PC-3 (cell line): Measurements from ENCODE around the gene DGUOK. TPM values are rescaled to one million over a fixed set of nuclear protein-coding genes. Genes with fewer than 3 reads are reported as not detected.

Experiments
- ATAC-seq: fragments of 200-7000 bp; cut with Tn5 transposase; 2 replicates; pipeline ENCODE4 v1.9.1; 2020; ENCODE audit warnings: mild to moderate bottlenecking, moderate library complexity
- BruUV-seq: library from RNA; stranded (reverse); fragments of 400-500 nt; replicated peaks from 2 replicates; lab custom pipeline; 2021; lab: Mats Ljungman, UMichigan
- CTCF ChIA-PET: fragments of 300-600 bp; sonication (Branson Sonifier 250); formaldehyde crosslinking; loops from one replicate; lab custom pipeline; 2022; ENCODE audit warnings: antibody characterized with exemption; lab: Charles Lee
- POLR2A ChIA-PET: fragments of 300-600 bp; sonication (Branson Sonifier 250); formaldehyde crosslinking; loops from one replicate; lab custom pipeline; 2022; ENCODE audit warnings: antibody characterized with exemption; ENCODE audit not compliant: unreplicated experiment; lab: Charles Lee
- DNase-seq: peaks from one replicate; pipeline ENCODE4 v3.0.0-alpha.2; 2015
- H2AFZ ChIP-seq: fragments of 300-600 bp; sonication (generic); 2 replicates; pipeline ENCODE4 v1.6.0; 2016; ENCODE audit warnings: antibody characterized with exemption, low read length
- H3F3A ChIP-seq: fragments of 300-600 bp; sonication (generic); one replicate; pipeline ENCODE4 v1.6.0; 2017; ENCODE audit warnings: antibody characterized with exemption, low read length, control low read depth, mild to moderate bottlenecking; ENCODE audit not compliant: unreplicated experiment
- H3K27ac ChIP-seq: fragments of 300-600 bp; sonication (generic); 2 replicates; pipeline ENCODE4 v1.5.1; 2016; ENCODE audit warnings: mild to moderate bottlenecking, low read length
- H3K27me3 ChIP-seq: fragments of 300-600 bp; sonication (generic); 2 replicates; pipeline ENCODE4 v1.6.1; 2016; ENCODE audit warnings: low read length, mixed read lengths
- H3K36me3 ChIP-seq: fragments of 300-600 bp; sonication (generic); 2 replicates; pipeline ENCODE4 v1.6.1; 2016; ENCODE audit warnings: low read depth, mixed run types, low read length, mixed read lengths
- H3K4me1 ChIP-seq: fragments of 300-600 bp; sonication (generic); 2 replicates; pipeline ENCODE4 v1.5.1; 2016; ENCODE audit warnings: low read length; ENCODE audit not compliant: insufficient read depth
- H3K4me2 ChIP-seq: fragments of 300-600 bp; sonication (generic); 2 replicates; pipeline ENCODE4 v1.6.0; 2016; ENCODE audit warnings: low read length
- H3K4me3 ChIP-seq: fragments of 300-600 bp; sonication (generic); 2 replicates; pipeline ENCODE4 v1.5.1; 2016; ENCODE audit warnings: mild to moderate bottlenecking, low read length, mixed read lengths
- H3K79me2 ChIP-seq: fragments of 300-600 bp; sonication (generic); 2 replicates; pipeline ENCODE4 v1.6.1; 2017; ENCODE audit warnings: low read length, mixed read lengths
- H3K9ac ChIP-seq: fragments of 300-600 bp; sonication (generic); 2 replicates; pipeline ENCODE4 v1.6.0; 2016; ENCODE audit warnings: mild to moderate bottlenecking, low read length
- H3K9me2 ChIP-seq: fragments of 300-600 bp; sonication (generic); replicated peaks from 2 replicates; pipeline ENCODE4 v1.6.1; 2016; ENCODE audit warnings: mixed run types, low read length, mixed read lengths
- H3K9me3 ChIP-seq: fragments of 300-600 bp; sonication (generic); 2 replicates; pipeline ENCODE4 v1.6.1; 2016; ENCODE audit warnings: low read length, mixed read lengths
- H4K20me1 ChIP-seq: fragments of 300-600 bp; sonication (generic); 2 replicates; pipeline ENCODE4 v1.6.1; 2016; ENCODE audit warnings: low read length, mixed read lengths
- EZH2 ChIP-seq: fragments of 300-600 bp; sonication (generic); IDR thresholded peaks from one replicate; pipeline ENCODE4 v1.6.1; 2017; ENCODE audit warnings: antibody characterized with exemption, mild to moderate bottlenecking, low read length; ENCODE audit not compliant: unreplicated experiment
- EZH2phosphoT487 ChIP-seq: fragments of 300-600 bp; sonication (generic); IDR thresholded peaks from 2 replicates; pipeline ENCODE4 v1.6.1; 2018; ENCODE audit warnings: mild to moderate bottlenecking, antibody characterized with exemption, low read length, borderline replicate concordance
- intact Hi-C: fragments of 100-400 bp; cut with micrococcal nuclease; formaldehyde crosslinking; loops from 2 replicates; pipeline ENCODE4 v1.9.0; 2023
- total RNA-seq: library from RNA; depleted of rRNA; stranded (reverse); fragments of >200 nt; gene quantifications from 2 replicates; pipeline ENCODE4 v1.2.3, GENCODE V29; 2014
- TF ChIP-seq, protein P1 (sequence below): fragments of 300-600 bp; sonication (generic); conservative IDR thresholded peaks from 2 replicates; pipeline ENCODE4 v1.5.1; 2017; ENCODE audit warnings: antibody characterized with exemption, low read depth, mild to moderate bottlenecking, low read length

DGUOK gene
- total RNA-seq, 1 experiment from 2014 or later: 61.3 TPM

DNA sequence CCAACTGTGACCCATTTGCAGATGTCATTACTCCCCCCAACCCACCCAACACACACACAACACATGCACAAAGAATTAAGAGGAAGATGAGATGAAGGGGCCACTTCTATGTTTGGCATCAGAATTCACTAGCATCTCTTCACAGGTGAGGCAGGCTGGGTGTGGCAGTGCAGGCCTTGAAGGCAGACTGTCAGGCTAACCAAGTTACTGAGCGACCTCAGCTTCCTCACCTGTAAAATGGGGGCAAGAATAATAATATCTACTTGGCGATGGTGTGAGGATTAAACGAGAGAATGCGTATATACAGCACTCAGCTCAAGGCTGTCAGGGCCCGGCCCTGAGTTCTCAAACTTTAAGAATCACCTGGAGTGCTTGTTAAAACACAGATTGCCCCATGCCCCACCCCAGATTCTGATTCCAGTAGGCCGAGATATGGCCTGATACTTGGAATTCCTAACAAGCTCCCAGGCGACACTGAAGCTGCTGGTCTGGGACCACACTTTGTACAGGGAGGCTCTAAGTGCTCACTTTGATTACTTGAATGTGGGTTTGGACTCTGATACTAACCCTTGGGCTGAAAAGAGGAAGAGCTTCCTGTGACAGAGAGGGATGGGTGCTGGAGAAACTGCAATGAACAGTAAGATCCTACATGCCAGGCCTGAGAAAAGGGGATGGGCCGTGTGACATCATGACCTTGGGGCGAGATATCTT lies 32.8 kb upstream of the DGUOK start:
- ChIA-PET CTCF (no interaction called here), POLR2A (no interaction called here)
- intact Hi-C loops: no loop called here
- Histone ChIP-seq H3F3A (no peaks in the 10 kb centered on the region), H3K27me3 (no peaks in the 10 kb centered on the region), H4K20me1 (no peaks in the 10 kb centered on the region), H2AFZ (no peak overlapping the region), H3K4me1 (no peaks in the 10 kb centered on the region; the same call in none of the 2 replicates), H3K4me3 (no peak overlapping the region), H3K79me2 (no peaks in the 10 kb centered on the region), H3K9me3 (no peaks in the 10 kb centered on the region), H3K9ac (no peak overlapping the region), H3K9me2 (no peaks in the 10 kb centered on the region), H3K36me3 (no peaks in the 10 kb centered on the region), H3K27ac (no peak overlapping the region), H3K4me2 (no peak overlapping the region)
- TF ChIP-seq, protein P1, sequence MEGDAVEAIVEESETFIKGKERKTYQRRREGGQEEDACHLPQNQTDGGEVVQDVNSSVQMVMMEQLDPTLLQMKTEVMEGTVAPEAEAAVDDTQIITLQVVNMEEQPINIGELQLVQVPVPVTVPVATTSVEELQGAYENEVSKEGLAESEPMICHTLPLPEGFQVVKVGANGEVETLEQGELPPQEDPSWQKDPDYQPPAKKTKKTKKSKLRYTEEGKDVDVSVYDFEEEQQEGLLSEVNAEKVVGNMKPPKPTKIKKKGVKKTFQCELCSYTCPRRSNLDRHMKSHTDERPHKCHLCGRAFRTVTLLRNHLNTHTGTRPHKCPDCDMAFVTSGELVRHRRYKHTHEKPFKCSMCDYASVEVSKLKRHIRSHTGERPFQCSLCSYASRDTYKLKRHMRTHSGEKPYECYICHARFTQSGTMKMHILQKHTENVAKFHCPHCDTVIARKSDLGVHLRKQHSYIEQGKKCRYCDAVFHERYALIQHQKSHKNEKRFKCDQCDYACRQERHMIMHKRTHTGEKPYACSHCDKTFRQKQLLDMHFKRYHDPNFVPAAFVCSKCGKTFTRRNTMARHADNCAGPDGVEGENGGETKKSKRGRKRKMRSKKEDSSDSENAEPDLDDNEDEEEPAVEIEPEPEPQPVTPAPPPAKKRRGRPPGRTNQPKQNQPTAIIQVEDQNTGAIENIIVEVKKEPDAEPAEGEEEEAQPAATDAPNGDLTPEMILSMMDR: no peak
- TF ChIP-seq EZH2 (no peak), EZH2phosphoT487 (no peak)
- BruUV-seq: no TSS peak
- DNase-seq: no peak
- ATAC-seq: no peak

DNA sequence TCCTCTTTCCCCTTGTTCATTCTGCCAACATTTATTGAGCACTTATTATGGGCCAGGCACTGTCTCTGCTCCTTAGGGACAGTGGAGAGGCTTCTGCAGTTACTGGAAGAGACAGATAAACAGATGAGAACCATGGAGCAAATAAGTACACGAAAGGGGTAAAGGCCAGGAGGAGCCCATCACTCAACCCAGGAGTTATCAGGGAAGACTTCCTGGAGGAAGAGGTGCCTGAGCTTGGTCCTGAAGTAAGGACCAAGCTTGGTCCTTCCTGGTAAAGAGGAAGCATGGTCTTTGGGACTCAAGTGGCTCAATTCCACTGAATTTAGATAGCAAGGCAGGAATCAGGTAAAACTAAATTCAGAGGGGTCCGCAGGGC lies 32.2 kb upstream of the DGUOK start:
- Histone ChIP-seq H4K20me1 (no peaks in the 10 kb centered on the region), H3K27me3 (no peaks in the 10 kb centered on the region), H3K4me2 (no peak overlapping the region), H3K36me3 (no peaks in the 10 kb centered on the region), H3K27ac (no peak overlapping the region), H3K9ac (no peak overlapping the region), H2AFZ (no peak overlapping the region), H3K9me3 (no peaks in the 10 kb centered on the region), H3F3A (no peaks in the 10 kb centered on the region), H3K4me3 (no peak overlapping the region), H3K79me2 (no peaks in the 10 kb centered on the region), H3K9me2 (no peaks in the 10 kb centered on the region), H3K4me1 (no peaks in the 10 kb centered on the region; the same call in none of the 2 replicates)
- ATAC-seq (no peak), DNase-seq (no peak)
- TF ChIP-seq EZH2phosphoT487: no peak
- no peak for TF ChIP-seq EZH2
- TF ChIP-seq, protein P1: no peak
- CTCF ChIA-PET: no interaction called here
- POLR2A ChIA-PET: no interaction called here
- intact Hi-C loops: no loop called here
- BruUV-seq: no TSS peak

DNA sequence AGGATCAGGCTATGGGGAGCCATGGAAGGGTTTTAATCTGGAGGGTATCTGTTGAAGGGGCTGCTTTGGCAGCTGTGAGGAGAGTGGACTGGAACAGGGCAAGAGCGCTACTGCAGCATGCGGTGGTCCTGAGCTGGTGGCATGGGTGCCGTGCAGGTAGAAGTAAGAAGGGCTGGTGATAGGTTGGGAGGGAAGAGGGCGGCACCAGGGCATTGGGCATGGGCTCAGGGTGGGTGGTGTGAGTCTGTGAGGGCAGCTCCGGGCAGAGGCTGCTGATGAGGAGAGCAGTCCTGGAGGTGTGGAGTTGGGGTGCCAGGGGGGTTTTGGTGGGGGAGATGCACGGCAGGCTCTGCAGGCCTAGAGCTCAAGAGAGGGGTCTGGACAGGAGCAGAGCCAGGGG lies 31.8 kb upstream of the DGUOK start:
- intact Hi-C loops: no loop called here
- BruUV-seq: no TSS peak

More for the DNA sequence above, 31.8 kb upstream of the DGUOK start:
- ATAC-seq (no peak), DNase-seq (no peak)
- Histone ChIP-seq H3K4me3 (no peak overlapping the region), H3K36me3 (no peaks in the 10 kb centered on the region), H3K4me1 (no peaks in the 10 kb centered on the region; the same call in none of the 2 replicates), H3K79me2 (no peaks in the 10 kb centered on the region), H3K9me2 (no peaks in the 10 kb centered on the region), H3K4me2 (no peak overlapping the region), H2AFZ (no peak overlapping the region), H3K9ac (no peak overlapping the region), H3K27ac (no peak overlapping the region), H3K9me3 (no peaks in the 10 kb centered on the region), H3F3A (no peaks in the 10 kb centered on the region), H4K20me1 (no peaks in the 10 kb centered on the region), H3K27me3 (no peaks in the 10 kb centered on the region)
- CTCF ChIA-PET: no interaction called here
- TF ChIP-seq, protein P1: no peak
- TF ChIP-seq EZH2 (no peak), EZH2phosphoT487 (no peak)
- POLR2A ChIA-PET: no interaction called here
